Measurements from ENCODE around the gene ZFPM1.

DNA sequence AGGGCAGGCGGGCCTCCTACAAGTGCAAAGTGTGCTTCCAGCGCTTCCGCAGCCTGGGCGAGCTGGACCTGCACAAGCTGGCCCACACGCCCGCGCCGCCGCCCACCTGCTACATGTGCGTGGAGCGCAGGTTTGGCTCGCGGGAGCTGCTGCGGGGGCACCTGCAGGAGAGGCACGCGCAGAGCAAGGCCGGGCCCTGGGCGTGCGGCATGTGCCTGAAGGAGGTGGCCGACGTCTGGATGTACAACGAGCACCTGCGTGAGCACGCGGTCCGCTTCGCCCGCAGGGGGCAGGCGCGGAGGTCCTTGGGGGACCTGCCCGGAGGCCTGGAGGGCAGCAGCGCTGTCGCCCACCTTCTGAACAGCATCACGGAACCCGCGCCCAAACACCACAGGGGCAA, 16.3 kb upstream of the ZFPM1 start:
- TF ChIP-seq, protein P1, sequence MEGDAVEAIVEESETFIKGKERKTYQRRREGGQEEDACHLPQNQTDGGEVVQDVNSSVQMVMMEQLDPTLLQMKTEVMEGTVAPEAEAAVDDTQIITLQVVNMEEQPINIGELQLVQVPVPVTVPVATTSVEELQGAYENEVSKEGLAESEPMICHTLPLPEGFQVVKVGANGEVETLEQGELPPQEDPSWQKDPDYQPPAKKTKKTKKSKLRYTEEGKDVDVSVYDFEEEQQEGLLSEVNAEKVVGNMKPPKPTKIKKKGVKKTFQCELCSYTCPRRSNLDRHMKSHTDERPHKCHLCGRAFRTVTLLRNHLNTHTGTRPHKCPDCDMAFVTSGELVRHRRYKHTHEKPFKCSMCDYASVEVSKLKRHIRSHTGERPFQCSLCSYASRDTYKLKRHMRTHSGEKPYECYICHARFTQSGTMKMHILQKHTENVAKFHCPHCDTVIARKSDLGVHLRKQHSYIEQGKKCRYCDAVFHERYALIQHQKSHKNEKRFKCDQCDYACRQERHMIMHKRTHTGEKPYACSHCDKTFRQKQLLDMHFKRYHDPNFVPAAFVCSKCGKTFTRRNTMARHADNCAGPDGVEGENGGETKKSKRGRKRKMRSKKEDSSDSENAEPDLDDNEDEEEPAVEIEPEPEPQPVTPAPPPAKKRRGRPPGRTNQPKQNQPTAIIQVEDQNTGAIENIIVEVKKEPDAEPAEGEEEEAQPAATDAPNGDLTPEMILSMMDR (conservative IDR thresholded peaks at IDR 0.05 in 1 of 2, IDR thresholded peaks at IDR 0.05 in 1 of 2; ENCODE audit: extremely low read depth in 1 of 2, insufficient read depth in 1 of 2, low read depth in 1 of 2, low read length in 2 of 2): no peak
- TF ChIP-seq EZH2 (IDR thresholded peaks at IDR 0.05; ENCODE audit: borderline replicate concordance, low read length): no peak
